ENCODE data around the gene P2RY6.

P2RY6 gene

DNA sequence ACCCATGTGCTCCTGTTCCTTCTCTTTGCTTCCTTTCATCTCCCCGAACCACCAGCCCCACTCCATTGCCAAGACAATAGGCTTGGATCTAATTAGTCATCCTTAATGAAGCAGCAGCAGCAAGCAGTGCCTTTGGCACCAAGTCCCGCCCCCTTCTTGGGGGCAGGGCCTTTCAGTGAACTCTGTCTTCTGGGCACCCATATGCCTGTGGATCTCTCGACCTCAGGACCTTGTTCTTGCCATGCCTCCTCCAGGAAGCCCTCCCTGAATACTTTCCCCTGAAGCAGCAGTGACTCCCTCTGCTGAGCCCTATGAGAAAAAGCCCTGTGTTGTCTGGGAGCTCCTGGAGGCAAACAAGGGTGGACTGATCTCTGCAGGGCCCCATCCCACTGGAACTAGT, 68.0 kb downstream of the P2RY6 start:
- no peak for DNase-seq

DNA sequence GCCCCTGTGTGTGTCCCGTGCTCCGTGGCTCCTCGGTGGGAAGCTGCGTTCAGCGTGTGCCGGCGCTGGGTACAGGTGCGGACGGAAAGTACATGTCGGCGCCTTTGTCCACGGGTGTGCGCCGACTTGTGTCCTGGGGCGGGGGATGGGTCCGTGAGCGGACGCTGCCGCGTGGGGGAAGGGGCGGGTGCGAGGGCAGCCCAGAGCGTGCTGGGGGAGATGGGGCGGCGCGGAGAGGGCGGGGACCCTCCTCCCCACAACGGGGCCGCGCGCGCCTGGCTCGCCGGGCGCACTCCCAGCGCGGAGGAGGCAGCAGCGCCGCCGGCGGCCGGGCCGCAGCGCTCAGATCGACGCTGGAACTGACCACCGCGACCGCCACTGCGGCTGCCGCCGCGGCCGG, 70.5 kb downstream of the P2RY6 start:
- DNase-seq, result peak; percentile 35

DNA sequence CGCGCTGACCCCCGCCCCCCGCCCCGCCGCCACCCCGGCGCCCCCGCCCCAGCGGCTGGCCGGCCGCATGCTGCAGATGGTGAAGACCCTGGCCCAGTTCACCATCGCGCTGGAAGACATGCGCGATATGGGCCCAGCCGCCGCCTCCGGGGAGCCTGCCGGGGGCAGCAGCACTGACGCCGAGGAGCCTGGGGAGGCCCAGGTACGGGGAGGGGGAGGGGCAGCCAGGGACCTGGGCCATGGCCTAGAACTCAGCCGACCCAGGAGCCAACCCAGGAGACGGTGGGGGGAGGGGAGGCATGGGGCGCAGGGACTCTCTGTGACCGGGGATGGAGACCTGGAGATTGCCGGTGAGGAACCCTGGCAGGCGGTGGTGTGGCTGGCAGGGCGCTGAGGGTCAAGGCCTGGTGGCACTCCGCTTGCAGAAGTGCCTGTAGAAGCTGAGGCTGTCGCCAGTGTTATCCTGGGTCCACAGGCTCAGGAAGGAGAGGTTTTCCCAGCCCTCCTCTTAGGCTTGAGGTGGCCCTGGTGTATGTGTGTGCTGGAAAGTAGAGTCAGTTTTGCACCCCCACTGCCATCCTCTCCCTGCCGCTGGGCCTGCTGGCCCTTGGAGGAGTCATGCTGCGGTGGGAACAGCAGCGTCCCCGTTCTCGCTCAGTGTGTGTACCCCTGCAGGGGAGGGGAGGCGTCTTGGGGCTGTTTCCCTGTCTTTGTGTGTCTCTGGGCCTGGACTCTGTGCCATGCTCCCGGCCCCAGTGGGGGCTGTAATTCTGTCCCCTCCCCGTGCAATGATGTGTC, 71.1 kb downstream of the P2RY6 start:
- DNase-seq, result peak; percentile 17

DNA sequence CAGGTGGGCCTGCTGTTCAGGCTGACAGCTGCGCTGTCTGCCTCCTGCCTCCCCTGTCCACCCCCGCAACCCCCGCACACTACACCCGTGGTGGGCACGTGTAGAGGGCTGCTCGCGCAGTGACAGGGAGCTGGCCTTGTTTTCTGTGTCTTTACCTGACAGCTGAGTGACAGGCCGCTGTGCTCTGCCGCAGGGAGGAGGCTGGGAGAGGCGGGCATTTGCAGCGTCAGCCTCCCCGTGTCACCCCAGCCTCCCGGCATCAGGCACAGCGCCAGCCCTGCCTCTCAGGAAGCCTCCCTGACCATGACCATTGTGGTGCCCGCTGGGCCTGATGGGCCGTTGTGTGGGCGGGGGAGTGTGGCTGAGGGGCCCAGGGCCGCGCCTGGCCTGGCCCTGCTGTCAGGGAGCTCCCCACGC, 72.1 kb downstream of the P2RY6 start:
- DNase-seq, result peak; percentile 29

DNA sequence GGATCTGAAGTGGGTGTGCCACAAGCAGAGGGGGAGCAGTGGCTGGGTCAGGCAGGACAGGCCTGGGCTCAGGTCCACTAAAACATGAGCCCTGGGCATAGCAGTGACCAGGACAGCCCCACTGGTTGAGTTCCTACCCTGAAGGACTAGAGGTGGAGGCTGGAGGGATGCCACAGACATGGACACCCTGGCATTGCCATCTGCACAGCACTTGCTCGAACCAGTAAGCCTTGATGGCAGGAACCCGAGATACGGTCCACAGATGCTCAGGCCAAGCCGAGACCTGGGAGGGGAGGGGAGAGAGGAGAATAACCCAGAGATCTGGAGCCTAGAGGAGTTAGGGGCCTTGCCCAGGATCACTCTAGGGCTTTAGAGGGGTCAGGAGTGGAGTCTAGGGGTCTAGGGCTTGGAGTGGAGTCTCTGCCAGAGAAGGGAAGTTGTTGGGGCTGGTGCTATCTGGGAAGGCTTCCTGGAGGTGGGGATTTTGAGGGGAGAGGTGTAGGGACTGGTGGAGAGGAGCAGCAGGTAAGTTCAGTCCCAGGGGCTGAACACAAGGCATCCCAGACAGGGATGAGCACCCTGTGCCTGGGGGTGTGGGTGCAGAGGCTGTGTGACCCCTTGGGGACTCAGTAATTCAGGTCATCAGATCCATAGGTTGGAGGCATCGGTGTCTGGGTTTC, 73.5 kb downstream of the P2RY6 start:
- no peak for DNase-seq

DNA sequence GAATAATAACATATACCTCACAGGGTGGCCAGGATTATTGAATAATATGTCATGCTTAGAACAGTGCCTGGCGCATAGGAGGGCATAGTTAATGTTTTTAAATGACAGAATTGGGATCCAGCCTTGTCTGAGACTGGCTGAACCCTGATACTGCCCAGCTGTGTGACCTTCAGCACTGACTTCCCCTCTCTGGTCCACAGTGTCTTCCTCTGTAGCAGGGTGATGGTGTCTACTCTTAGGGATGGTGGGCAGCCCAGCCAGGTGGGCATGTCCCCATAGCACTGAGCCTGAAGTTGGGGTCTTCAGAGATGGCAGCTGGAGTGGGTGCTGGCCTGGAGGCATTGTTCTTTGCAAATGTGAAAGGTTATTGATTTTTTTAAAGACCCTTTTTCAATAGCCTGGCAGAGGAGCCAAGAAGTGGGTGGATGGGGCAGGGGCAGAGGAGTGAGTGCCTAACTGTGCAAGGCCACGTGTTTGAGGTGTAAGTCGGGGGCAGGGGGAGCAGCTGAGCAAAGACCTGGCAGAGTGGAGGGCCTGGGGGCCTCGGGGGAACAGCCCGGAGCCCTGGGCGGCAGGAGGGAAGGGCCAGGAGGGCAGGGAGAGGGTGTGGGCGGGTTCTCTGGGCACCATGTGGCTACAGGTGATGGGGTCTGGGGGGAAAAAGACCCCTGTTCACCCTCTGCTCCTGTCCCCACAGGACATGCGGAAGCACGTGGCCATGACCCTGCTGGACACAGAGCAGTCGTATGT, 74.2 kb downstream of the P2RY6 start:
- DNase-seq, result no peak

DNA sequence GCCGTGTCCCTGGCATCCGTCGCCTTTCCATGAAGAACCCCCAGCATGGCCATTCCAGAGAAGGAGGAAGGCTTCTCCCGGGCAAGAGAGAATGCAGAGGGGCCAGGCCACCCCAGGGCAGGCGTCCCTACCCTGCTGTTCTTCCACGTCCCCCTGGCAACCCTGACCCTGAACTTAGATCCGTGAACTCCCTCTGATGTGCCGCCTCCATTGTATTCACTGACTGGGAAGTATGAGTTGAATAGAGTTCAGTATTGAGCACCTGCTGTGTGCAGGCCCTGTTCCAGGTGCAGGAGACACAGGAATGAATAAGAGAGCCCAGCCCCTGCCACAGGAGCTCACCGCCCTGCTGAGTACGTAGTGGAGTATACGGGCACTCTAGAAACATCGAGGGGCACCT, 74.9 kb downstream of the P2RY6 start:
- peak; percentile 4 for DNase-seq

All from NCI-H1092 (cell line).